RWPE2 (cell line): ENCODE measurements around the gene RRAD.
"Not testable (repeated sequence)": the region's sequence is repeated elsewhere in the genome, so short reads cannot be mapped to it uniquely, and the experiment has no call there.

ENCODE experiments used
- ATAC-seq: fragments of 200-7000 bp; cut with Tn5 transposase; 3 replicates; pipeline ENCODE4 v1.9.1; 2021; ENCODE audit warnings: low read depth
- DNase-seq: peaks from one replicate; pipeline ENCODE4 v3.0.0-alpha.2; 2020; ENCODE audit warnings: low spot score
- H3K27ac ChIP-seq: fragments of 450-650 bp; 2 replicates; pipeline ENCODE4 v1.5.1; 2017; ENCODE audit warnings: mild to moderate bottlenecking; ENCODE audit not compliant: poor library complexity, severe bottlenecking
- H3K27me3 ChIP-seq: fragments of 250-450 bp; sonication (Bioruptor Pico); 2 replicates; pipeline ENCODE4 v1.5.1; 2021; ENCODE audit warnings: mild to moderate bottlenecking, moderate library complexity; ENCODE audit not compliant: insufficient read depth, poor library complexity, severe bottlenecking
- H3K36me3 ChIP-seq: fragments of 250-450 bp; sonication (Bioruptor Pico); 2 replicates; pipeline ENCODE4 v1.5.1; 2020; ENCODE audit warnings: low read depth, mild to moderate bottlenecking, moderate library complexity
- H3K4me1 ChIP-seq: fragments of 250-450 bp; sonication (Bioruptor Pico); 2 replicates; pipeline ENCODE4 v1.5.1; 2021; ENCODE audit warnings: mild to moderate bottlenecking, moderate library complexity; ENCODE audit not compliant: insufficient read depth, poor library complexity, severe bottlenecking
- H3K4me3 ChIP-seq: fragments of 250-450 bp; sonication (Bioruptor Pico); 2 replicates; pipeline ENCODE4 v1.5.1; 2021; ENCODE audit warnings: mild to moderate bottlenecking, moderate library complexity; ENCODE audit not compliant: severe bottlenecking
- H3K9me3 ChIP-seq: fragments of 250-450 bp; sonication (Bioruptor Pico); 2 replicates; pipeline ENCODE4 v1.5.1; 2021; ENCODE audit warnings: mild to moderate bottlenecking, moderate library complexity; ENCODE audit not compliant: severe bottlenecking
- TF ChIP-seq, protein P1 (sequence below): fragments of 450-650 bp; IDR thresholded peaks from one replicate; pipeline ENCODE4 v1.5.1; 2017; ENCODE audit warnings: mild to moderate bottlenecking, moderate library complexity; ENCODE audit not compliant: poor library complexity, severe bottlenecking

RRAD gene

DNA sequence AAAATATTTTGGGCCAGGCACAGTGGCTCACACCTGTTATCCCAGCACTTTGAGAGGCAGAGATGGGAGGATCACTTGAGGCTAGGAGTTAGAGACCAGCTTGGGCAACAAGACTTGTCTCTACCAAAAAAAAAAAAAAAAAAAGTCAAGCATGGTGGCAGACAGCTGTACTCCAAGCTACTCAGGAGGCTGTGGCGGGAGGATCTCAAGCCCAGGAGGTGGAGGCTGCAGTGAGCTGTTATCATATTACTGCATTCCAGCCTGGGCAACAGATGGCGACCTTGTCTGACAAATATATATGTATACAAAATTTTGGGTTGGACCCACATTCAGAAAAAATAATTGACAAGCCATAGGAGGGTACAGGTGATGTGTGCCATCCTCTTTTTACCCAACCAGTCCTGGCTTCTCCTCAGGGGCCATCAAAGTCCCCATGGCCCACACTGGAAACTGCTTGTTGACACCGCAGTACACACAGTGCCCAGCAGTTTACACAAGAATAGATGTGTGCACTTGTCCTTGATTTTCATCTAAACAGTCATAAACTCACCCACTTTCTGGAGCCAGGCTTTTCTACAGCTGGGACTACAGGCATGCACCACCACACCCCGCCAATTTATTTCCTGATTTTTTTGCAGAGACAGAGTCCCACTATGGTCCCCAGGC is 11.7 kb upstream of the RRAD start:
- no peaks in the 10 kb centered on the region for H3K27me3 ChIP-seq
- H3K4me1 ChIP-seq = peaks cover 9% of the 10 kb centered on the region
- H3K36me3 ChIP-seq = peaks cover 52% of the 10 kb centered on the region
- H3K27ac ChIP-seq = no peak overlapping the region
- H3K4me3 ChIP-seq = no peak overlapping the region
- TF ChIP-seq, protein P1, sequence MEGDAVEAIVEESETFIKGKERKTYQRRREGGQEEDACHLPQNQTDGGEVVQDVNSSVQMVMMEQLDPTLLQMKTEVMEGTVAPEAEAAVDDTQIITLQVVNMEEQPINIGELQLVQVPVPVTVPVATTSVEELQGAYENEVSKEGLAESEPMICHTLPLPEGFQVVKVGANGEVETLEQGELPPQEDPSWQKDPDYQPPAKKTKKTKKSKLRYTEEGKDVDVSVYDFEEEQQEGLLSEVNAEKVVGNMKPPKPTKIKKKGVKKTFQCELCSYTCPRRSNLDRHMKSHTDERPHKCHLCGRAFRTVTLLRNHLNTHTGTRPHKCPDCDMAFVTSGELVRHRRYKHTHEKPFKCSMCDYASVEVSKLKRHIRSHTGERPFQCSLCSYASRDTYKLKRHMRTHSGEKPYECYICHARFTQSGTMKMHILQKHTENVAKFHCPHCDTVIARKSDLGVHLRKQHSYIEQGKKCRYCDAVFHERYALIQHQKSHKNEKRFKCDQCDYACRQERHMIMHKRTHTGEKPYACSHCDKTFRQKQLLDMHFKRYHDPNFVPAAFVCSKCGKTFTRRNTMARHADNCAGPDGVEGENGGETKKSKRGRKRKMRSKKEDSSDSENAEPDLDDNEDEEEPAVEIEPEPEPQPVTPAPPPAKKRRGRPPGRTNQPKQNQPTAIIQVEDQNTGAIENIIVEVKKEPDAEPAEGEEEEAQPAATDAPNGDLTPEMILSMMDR = no peak
- H3K9me3 ChIP-seq = no peaks in the 10 kb centered on the region
- no peak for ATAC-seq
- DNase-seq = no peak

DNA sequence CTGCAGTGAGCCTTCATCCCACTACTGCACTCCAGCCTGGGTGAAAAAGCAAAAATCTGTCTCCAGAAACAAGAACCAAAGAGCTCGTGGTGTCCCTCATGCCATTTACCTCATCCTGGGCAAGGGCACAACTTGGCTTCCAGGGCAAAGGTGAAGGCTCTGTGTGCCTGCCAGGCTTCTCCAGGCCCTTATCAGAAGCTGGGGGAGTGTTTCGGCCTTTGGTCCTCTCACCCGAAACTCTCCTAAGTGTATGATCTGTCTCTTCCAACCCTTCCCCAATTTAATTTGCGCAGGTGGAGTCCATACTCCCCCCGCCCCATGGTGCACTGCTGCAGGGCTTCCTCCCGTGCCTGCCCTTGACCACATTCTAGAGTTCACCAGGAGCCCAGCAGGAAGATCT is 11.1 kb upstream of the RRAD start:
- Histone ChIP-seq H3K9me3 (no peaks in the 10 kb centered on the region), H3K4me1 (peaks cover 9% of the 10 kb centered on the region), H3K36me3 (peaks cover 51% of the 10 kb centered on the region), H3K27ac (no peak overlapping the region), H3K27me3 (no peaks in the 10 kb centered on the region), H3K4me3 (peak overlapping the region; percentile 96)
- ATAC-seq (no peak), DNase-seq (no peak)
- TF ChIP-seq, protein P1 = no peak

DNA sequence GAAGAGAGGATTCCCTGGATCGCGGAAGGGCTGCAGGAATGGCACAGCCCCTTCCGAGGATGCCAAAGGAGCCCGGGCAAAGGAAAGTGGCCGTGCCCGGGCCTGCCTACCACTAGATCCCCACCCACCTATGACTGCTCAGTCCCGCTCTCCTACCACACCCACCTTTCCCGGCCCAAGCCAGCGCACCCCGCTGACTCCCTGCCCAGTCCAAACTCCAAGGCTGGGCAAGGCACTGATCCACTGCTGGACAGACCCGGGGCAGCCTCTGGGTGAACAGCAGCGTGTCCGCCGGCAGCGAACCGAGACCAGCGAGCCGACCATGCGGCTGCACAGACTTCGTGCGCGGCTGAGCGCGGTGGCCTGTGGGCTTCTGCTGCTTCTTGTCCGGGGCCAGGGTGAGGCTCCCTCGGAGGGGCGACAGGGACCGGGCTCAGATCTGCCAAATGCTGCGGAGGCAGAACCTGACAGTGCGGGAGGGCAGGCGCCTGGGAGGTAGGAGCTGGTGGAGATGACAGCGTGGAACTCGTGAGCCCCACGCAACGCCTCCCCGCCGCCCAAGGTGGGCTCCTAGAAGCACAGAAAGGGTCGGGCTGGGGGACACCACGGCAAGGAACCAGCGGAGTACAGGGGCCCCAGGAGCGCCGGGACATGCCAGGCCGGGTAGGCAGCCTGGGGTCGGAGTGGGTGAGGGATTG is 10.1 kb upstream of the RRAD start, which contains the start of gene CES2:
TSS of gene CES2 (plus strand) at position 203 of the 698 bp plus-strand sequence. CDS start at position 323, 120 bp downstream.
- Histone ChIP-seq H3K4me3 (peak within 1 kb of the TSS; percentile 96), H3K27me3 (no peaks in the 10 kb centered on the region), H3K27ac (peak within 1 kb of the TSS; percentile 86), H3K4me1 (peaks cover 9% of the 10 kb centered on the region), H3K36me3 (peaks cover 41% of the 10 kb centered on the region), H3K9me3 (no peaks in the 10 kb centered on the region)
- DNase-seq = peak; percentile 92
- TF ChIP-seq, protein P1 = no peak
- peak; percentile 90 for ATAC-seq

DNA sequence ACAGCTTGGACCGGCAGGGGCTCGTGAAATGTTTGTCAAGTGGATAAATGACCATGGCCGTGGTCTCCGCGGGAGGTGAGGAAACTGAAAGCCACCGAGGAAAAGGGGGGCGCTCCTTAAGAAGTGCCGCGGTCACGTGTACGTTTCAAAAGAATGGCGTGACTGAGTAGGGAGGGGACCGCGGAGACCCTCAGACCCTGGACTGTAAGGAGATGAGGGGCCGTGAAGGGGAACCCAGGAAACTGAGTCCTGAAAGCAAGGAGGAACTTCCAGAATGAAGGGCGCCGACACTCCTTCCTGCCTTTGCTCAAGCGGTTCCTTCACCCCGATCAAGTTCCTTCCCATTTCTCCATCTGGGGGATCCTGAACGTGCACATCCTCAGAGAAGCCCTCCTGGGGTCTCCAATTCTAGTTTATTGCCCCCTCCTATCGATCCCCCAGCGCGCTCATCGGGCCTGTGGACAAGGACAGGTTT is 9.5 kb upstream of the RRAD start:
- ATAC-seq = peak; percentile 2; the same call in 2 of the 3 replicates
- H3K27ac ChIP-seq = peak overlapping the region; percentile 86

DNA sequence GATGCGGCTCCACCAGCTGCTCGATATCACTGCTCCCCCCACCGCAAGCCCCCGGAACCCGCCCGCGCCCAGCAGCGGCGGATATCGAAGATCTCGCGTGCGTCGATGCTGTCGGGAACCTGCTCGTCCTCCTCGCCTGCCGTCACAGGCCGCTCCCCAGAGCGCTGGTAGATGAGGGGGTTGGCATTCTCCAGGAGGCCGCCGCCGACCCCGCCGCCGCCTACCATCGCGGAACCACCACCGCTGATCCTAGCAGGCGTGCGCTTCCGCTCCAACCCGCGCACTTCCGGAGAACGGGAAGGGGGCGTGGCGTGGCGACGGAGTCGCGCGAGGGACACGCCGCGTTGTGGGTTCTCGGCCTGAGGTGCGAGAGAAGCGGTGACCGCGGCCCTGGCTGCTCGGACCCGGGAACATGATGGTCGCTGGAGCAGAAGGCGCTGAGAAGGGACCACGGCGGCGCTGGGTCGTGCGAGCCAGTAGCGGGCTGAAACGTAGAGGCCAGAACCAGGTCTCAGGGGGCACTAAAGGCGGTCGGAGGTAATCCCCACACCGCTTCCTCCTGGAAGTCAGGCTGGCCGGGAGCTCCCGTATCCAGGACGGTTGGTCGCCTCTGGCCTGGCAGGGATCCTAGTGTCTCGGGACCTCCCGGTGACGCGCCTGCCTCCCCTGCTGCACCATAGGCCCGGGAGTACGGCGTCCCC is 9.0 kb upstream of the RRAD start, which contains the start of gene CIAO2B:
TSS of gene CIAO2B (minus strand) at position 265 of the 701 bp plus-strand sequence. CDS start at position 227, 38 bp downstream.
- TF ChIP-seq, protein P1 = no peak
- H3K4me3 ChIP-seq = peak within 1 kb of the TSS; percentile 96
- peaks cover 9% of the 10 kb centered on the region for H3K4me1 ChIP-seq
- DNase-seq (no peak), ATAC-seq (peak; percentile 53)
- H3K27me3 ChIP-seq = no peaks in the 10 kb centered on the region
- peak within 1 kb of the TSS; percentile 86 for H3K27ac ChIP-seq
- no peaks in the 10 kb centered on the region for H3K9me3 ChIP-seq
- peaks cover 30% of the 10 kb centered on the region for H3K36me3 ChIP-seq

More for the DNA sequence above, 9.5 kb upstream of the RRAD start:
- H3K4me1 ChIP-seq, DNase-seq, H3K27me3 ChIP-seq, H3K9me3 ChIP-seq: not testable (repeated sequence)
- Histone ChIP-seq H3K4me3 (peak overlapping the region; percentile 96), H3K36me3 (peaks cover 35% of the 10 kb centered on the region)
